SJCRH30 (cell line): Measurements from ENCODE around the gene STARD6. TPM values are rescaled to one million over a fixed set of nuclear protein-coding genes. Genes with fewer than 3 reads are reported as not detected.
"Not testable (repeated sequence)": the region's sequence is repeated elsewhere in the genome, so short reads cannot be mapped to it uniquely, and the experiment has no call there.

Experiments
- DNase-seq, 2 experiments: peaks; one replicate each; pipeline ENCODE4 v3.0.0-alpha.2; 2015 to 2020
- H3K27ac ChIP-seq: fragments of 250-450 bp; sonication (Bioruptor Pico); 2 replicates; pipeline ENCODE4 v1.5.1; 2020; ENCODE audit warnings: mild to moderate bottlenecking, moderate library complexity
- H3K27me3 ChIP-seq: fragments of 250-450 bp; sonication (Bioruptor Pico); 2 replicates; pipeline ENCODE4 v1.5.1; 2020; ENCODE audit warnings: mild to moderate bottlenecking, moderate library complexity
- H3K36me3 ChIP-seq: fragments of 250-450 bp; sonication (Bioruptor Pico); 2 replicates; pipeline ENCODE4 v1.5.1; 2020; ENCODE audit warnings: mild to moderate bottlenecking, moderate library complexity
- H3K4me1 ChIP-seq: fragments of 250-450 bp; sonication (Bioruptor Pico); 2 replicates; pipeline ENCODE4 v1.5.1; 2020; ENCODE audit warnings: mild to moderate bottlenecking, moderate library complexity
- H3K4me3 ChIP-seq: fragments of 250-450 bp; sonication (Bioruptor Pico); 2 replicates; pipeline ENCODE4 v1.5.1; 2020; ENCODE audit warnings: mild to moderate bottlenecking, moderate library complexity
- H3K9me3 ChIP-seq: fragments of 250-450 bp; sonication (Bioruptor Pico); replicated peaks from 2 replicates; pipeline ENCODE4 v1.5.1; 2020; ENCODE audit warnings: mild to moderate bottlenecking, moderate library complexity
- total RNA-seq: library from RNA; depleted of rRNA; stranded (reverse); fragments of >200 nt; shearing (Covaris generic); gene quantifications from 2 replicates; pipeline ENCODE4 v1.2.3, GENCODE V29; 2014

Gene STARD6
- total RNA-seq, 1 experiment from 2014 or later: not detected

DNA sequence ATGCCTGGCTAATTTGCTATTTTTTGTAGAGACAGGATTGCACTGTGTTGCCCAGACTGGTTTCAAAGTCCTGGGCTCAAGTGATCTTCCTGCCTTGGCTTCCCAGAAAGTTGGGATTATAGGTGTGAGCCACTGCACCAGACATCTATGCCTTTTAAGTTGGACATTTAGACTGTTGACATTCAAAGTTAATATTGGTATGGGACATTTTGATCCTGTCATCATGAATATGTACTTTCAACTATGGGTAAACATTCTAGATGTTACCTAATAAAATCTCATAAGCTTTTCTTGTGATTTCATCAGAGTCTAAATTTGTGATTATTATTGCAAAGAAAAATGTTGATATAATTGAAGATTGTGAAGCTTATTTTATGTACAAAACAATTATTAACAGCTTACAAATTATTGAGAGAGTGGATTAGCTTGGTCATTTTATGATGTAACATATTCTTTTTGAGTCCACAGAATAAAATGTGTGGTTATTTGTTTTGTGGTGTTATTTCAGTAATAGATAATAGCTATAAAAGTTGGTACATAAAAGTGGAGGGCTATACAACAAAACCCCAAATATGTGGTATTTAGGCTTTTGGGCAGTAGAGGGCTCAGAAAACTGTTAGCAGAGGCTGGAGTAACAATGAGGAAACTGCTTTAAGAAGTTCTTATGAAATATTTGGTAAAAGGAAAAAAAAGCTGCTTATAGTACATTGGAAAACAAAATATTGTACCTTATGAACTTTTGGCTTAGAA lies 41.4 kb downstream of the STARD6 start:
- H3K4me3 ChIP-seq: no peak overlapping the region
- no peaks in the 10 kb centered on the region for H3K36me3 ChIP-seq
- no peak overlapping the region for H3K27ac ChIP-seq
- no peaks in the 10 kb centered on the region for H3K27me3 ChIP-seq
- H3K9me3 ChIP-seq: no peaks in the 10 kb centered on the region
- no peaks in the 10 kb centered on the region for H3K4me1 ChIP-seq
- no peak for DNase-seq

DNA sequence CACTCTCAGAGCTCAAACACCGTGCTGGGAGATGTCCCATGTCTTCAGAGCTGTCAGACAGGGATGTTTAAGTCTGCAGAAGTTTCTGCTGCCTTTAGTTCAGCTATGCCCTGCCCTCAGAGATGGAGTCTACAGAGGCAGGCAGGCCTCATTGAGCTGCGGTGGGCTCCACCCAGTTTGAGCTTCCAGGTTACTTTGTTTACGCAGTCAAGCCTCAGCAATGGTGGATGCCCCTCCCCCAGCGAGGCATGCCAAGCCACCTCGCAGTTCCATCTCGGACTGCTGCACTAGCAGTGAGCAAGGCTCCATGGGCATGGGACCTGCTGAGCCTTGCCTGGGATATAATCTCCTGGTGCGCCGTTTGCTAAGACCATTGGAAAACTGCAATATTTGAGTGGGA lies 48.1 kb downstream of the STARD6 start:
- not testable (repeated sequence) for H3K4me1 ChIP-seq, H3K36me3 ChIP-seq, H3K9me3 ChIP-seq, DNase-seq, H3K4me3 ChIP-seq, H3K27ac ChIP-seq, H3K27me3 ChIP-seq

DNA sequence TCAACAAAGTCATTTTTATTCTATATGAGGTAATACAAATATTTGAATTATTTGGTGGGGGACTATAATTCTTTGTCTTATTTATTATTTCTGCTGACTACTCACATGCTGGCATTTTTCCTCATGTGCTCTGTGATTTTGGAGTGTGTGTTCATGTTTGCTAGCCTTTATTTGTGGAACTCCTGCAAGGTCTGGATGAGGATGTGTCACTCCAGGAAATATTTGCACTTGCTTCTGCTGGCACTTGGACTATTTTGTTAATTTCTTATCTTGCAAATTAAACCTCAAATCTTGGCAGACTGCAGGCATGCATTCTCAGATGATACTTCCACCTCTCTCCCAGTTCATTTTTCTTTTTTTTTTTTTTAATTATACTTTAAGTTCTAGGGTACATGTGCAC lies 54.2 kb downstream of the STARD6 start:
- Histone ChIP-seq H3K36me3 (no peaks in the 10 kb centered on the region), H3K27me3 (no peaks in the 10 kb centered on the region), H3K27ac (no peak overlapping the region), H3K4me3 (no peak overlapping the region), H3K4me1 (no peaks in the 10 kb centered on the region), H3K9me3 (no peaks in the 10 kb centered on the region)
- no peak for DNase-seq

DNA sequence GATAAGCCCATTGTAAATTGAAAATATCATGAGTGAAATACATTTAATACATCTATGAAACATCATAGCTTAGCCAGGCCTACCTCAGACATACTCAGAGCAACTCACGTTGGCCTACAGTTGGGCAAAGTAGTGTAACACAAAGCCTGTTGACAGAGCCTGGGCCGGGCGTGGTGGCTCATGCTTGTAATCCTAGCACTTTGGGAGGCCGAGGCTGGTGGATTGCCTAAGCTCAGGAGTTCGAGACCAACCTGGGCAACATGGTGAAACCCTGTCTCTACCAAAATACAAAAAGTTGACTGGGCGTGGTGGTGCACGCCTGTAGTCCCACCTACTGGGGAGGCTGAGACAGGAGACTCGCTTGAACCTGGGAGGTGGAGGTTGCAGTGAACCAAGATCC lies 58.7 kb downstream of the STARD6 start:
- DNase-seq, H3K4me1 ChIP-seq, H3K36me3 ChIP-seq, H3K9me3 ChIP-seq, H3K4me3 ChIP-seq, H3K27ac ChIP-seq, H3K27me3 ChIP-seq: not testable (repeated sequence)

DNA sequence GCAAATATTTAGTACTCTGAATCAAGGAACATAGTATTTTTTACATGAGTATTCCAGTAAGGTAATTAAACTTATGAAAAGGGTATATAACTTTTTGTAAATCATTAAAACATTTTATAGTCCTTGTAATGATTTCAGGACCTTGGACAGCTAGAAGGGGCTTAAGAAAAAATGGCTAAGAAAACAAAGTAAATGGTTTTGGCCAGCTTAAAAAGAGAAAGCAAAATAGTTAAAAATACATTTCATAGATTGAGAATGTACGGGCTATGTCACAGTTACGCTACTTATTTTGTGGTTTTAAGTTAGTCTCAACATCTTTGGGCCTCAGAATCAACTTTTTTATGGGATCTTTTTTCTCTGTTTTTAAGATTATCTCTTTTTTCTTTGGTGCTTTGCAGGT lies 61.6 kb downstream of the STARD6 start:
- no peak overlapping the region for H3K27ac ChIP-seq
- no peaks in the 10 kb centered on the region for H3K9me3 ChIP-seq
- peaks cover 3% of the 10 kb centered on the region; the same call in 1 of the 2 replicates for H3K4me1 ChIP-seq
- DNase-seq: peak in 1 of 2 experiments; percentile 33
- peaks cover 3% of the 10 kb centered on the region; the same call in 1 of the 2 replicates for H3K36me3 ChIP-seq
- H3K4me3 ChIP-seq: no peak overlapping the region
- H3K27me3 ChIP-seq: no peaks in the 10 kb centered on the region

DNA sequence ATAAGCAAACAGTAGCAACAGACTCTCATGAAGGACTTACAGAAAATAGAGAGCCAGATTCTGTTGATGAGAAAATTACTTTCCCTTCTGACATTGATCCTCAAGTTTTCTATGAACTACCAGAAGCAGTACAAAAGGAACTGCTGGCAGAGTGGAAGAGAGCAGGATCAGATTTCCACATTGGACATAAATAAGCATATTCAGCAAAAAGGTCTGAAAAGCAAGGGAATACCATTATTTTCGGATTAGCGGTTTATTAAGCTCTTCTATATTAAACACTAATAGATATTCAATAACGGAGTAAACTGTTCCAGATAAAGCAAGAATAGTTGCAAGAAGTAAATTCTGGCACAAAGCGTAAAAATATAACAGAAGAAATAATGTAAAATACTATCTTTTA lies 63.4 kb downstream of the STARD6 start:
- Histone ChIP-seq H3K4me3 (no peak overlapping the region), H3K9me3 (no peaks in the 10 kb centered on the region), H3K4me1 (peaks cover 3% of the 10 kb centered on the region; the same call in 1 of the 2 replicates), H3K36me3 (peaks cover 3% of the 10 kb centered on the region; the same call in 1 of the 2 replicates), H3K27me3 (no peaks in the 10 kb centered on the region), H3K27ac (no peak overlapping the region)
- no peak for DNase-seq

DNA sequence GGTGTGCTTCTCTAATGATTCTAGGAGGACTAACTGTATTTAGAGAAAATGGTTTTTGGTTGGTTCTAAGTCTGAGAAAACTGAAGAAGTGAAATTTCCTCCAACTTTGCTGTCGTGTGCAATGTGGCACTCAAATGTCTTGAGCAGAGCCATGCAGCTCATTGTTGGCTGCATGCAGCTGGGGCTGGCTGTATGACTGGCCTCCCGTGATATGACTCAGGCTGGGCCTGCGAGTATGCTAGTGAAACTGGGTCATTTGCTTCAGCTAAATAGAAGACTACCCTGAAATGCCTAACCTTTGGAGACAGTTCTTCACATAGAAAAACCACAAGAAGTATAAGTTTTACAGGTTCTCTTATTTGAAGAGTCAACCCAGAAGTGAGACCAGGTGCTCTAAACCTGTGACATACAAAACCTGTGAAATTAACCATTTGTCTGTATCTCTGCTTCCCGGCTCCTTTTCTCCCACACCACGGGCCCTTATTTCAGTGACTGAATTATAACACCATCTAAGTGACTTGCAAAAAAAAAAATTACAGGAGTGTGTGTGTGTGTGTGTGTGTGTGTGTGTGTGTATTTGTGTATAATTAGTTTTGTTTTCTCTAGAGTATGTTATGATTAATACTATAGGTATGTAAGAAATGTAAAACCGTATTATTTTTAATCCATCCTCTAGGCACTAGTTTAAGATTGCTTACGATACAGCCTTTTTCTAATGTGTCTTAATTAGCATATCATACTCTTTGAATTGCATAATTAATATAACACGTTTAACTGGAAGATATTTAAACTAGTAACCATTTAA lies 72.5 kb downstream of the STARD6 start:
- H3K9me3 ChIP-seq: no peaks in the 10 kb centered on the region
- no peak overlapping the region for H3K27ac ChIP-seq
- DNase-seq: no peak
- no peaks in the 10 kb centered on the region for H3K27me3 ChIP-seq
- no peaks in the 10 kb centered on the region for H3K4me1 ChIP-seq
- peaks cover 7% of the 10 kb centered on the region; the same call in 1 of the 2 replicates for H3K36me3 ChIP-seq
- H3K4me3 ChIP-seq: no peak overlapping the region

DNA sequence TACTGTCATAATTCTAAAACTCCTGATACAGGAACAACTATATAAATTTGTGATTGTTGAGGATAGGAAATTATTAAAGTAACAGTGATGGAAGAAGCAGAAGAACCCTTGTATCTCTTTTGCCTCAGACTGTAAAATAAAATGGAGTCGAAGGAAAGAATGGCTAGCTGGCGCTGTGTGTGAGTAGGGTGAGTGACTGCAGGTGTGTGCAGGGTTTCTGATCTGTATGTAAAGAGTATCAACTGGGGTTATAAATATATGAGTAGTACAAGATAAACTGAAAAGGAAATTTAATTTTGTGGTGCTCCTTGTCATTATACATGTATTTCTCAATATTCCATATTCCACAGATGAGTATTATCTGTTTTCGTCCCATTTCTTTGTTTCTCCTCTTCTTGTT lies 73.1 kb downstream of the STARD6 start:
- no peak for DNase-seq
- Histone ChIP-seq H3K4me1 (peaks cover 3% of the 10 kb centered on the region; the same call in 1 of the 2 replicates), H3K4me3 (no peak overlapping the region), H3K36me3 (peaks cover 9% of the 10 kb centered on the region; the same call in 1 of the 2 replicates), H3K27ac (no peak overlapping the region), H3K27me3 (no peaks in the 10 kb centered on the region), H3K9me3 (no peaks in the 10 kb centered on the region)

DNA sequence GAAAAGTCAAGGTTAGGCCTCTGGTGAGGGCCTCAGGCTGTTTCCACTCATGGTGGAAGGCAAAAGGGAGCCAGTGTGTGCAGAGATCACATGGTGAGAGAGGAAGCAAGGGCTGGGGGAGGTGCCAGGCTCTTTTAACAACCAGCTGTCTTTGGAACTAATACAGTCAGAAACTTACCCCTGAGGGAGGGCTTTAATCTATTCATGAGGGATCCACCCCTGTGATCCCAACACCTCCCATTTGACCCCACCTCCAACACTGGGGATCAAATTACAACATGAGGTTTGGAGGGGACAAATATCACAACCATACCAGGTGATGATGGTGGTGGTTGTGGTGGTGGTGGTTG lies 77.5 kb downstream of the STARD6 start:
- H3K9me3 ChIP-seq: no peaks in the 10 kb centered on the region
- H3K36me3 ChIP-seq: peaks cover 4% of the 10 kb centered on the region; the same call in 1 of the 2 replicates
- no peak overlapping the region for H3K27ac ChIP-seq
- no peak overlapping the region for H3K4me3 ChIP-seq
- peaks cover 3% of the 10 kb centered on the region; the same call in 1 of the 2 replicates for H3K4me1 ChIP-seq
- peak; percentile 12 to 58 for DNase-seq
- H3K27me3 ChIP-seq: no peaks in the 10 kb centered on the region

DNA sequence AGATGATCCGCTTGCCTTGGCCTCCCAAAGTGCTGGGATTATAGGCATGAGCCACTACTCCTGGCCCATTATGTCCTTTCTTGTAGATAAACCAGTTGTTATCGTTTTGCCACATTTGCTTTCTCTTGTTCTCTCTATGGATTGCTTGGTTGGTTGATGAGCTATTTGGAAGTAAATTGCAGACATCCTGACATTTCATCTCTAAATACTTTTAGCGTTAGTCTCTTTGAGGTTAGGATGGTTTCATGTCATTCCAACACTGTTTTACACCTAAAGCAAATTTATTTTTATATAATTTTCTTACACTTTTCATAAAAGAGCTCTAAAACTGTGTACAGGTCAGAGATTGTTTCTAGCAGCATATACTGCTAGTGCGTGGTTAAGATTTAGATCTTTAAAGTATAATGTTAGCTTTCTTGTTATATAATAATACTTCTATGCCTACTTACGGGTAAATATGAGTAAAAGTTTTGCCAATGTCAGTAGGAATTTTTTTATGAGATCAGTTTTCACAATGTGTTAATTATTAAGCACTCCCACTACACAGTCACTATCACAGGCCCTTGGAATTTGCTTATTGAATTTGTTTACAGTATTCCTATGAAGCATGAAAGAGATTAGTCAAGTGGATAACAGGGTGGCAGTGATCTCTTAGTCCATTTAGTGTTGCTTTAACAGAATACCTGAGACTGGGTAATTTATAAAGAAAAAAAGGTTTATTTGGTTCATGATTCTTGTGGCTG lies 78.0 kb downstream of the STARD6 start:
- Histone ChIP-seq H3K4me1 (peaks cover 3% of the 10 kb centered on the region; the same call in 1 of the 2 replicates), H3K9me3 (no peaks in the 10 kb centered on the region), H3K27ac (no peak overlapping the region), H3K4me3 (no peak overlapping the region), H3K36me3 (peaks cover 4% of the 10 kb centered on the region; the same call in 1 of the 2 replicates), H3K27me3 (no peaks in the 10 kb centered on the region)
- DNase-seq: no peak

DNA sequence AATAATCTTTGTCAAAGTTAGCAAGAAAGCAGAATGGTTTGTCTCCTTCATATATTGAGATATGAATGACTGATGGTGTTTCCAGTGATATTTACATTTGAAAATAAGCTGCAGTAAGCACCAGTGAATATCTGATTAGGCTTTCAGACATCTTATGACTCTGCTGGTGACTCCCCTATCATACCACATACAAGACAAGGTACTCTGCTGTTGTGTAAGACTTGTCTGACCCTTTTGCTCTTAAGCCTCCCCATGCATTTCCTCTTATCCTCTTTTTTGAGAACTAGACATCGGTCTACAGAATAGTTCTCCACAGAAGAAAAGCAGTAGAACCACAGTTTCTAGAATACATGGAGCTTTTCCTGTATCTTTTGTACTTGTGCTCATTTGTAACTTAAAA lies 79.0 kb downstream of the STARD6 start:
- H3K4me3 ChIP-seq: no peak overlapping the region
- H3K9me3 ChIP-seq: no peaks in the 10 kb centered on the region
- no peak overlapping the region for H3K27ac ChIP-seq
- no peak for DNase-seq
- peaks cover 4% of the 10 kb centered on the region; the same call in 1 of the 2 replicates for H3K36me3 ChIP-seq
- peaks cover 3% of the 10 kb centered on the region; the same call in 1 of the 2 replicates for H3K4me1 ChIP-seq
- no peaks in the 10 kb centered on the region for H3K27me3 ChIP-seq

DNA sequence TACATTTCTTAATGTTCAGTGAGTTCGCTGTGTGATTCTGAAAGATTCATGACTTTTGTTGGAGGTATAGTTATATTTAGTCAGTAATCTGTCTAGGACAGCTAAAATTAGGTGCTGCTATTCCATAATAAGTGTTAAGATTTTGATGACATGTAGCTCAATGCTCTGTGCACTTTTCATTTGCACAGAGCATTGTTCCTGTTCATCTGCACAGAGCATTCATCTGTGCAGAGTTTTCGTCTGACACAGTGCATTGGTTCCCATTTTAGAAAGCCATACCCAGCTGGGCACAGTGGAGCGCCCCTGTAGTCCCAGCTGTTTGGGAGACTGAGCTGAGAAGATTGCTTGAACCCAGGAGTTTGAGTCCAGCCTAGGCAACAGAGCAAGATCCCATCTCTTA lies 79.8 kb downstream of the STARD6 start:
- H3K27ac ChIP-seq: no peak overlapping the region
- no peak overlapping the region for H3K4me3 ChIP-seq
- H3K27me3 ChIP-seq: no peaks in the 10 kb centered on the region
- H3K4me1 ChIP-seq: peaks cover 3% of the 10 kb centered on the region; the same call in 1 of the 2 replicates
- no peaks in the 10 kb centered on the region for H3K9me3 ChIP-seq
- DNase-seq: no peak
- peaks cover 2% of the 10 kb centered on the region; the same call in 1 of the 2 replicates for H3K36me3 ChIP-seq
